OCI-LY7 (cell line): ENCODE measurements around the gene RAB11B. TPM values are rescaled to one million over a fixed set of nuclear protein-coding genes. Genes with fewer than 3 reads are reported as not detected.
"Not testable (repeated sequence)": the region's sequence is repeated elsewhere in the genome, so short reads cannot be mapped to it uniquely, and the experiment has no call there.

Experiments
- BruUV-seq: library from RNA; stranded (reverse); fragments of 400-500 nt; replicated peaks from 2 replicates; lab custom pipeline; 2021; lab: Mats Ljungman, UMichigan
- CTCF ChIA-PET: fragments of 300-600 bp; sonication (Branson Sonifier 250); formaldehyde crosslinking; loops from one replicate; lab custom pipeline; 2022; ENCODE audit warnings: antibody characterized with exemption; ENCODE audit not compliant: unreplicated experiment; lab: Charles Lee
- POLR2A ChIA-PET: fragments of 300-600 bp; sonication (Branson Sonifier 250); formaldehyde crosslinking; loops from one replicate; lab custom pipeline; 2022; ENCODE audit warnings: antibody characterized with exemption; lab: Charles Lee
- DNase-seq: peaks from one replicate; pipeline ENCODE4 v3.0.0-alpha.2; 2015; ENCODE audit warnings: low spot score
- H2AFZ ChIP-seq: fragments of 200-600 bp; sonication (generic), shearing (Covaris generic); 2 replicates; pipeline ENCODE4 v1.6.1; 2014; ENCODE audit warnings: mild to moderate bottlenecking, antibody characterized with exemption, low read length, moderate library complexity
- H3K27ac ChIP-seq: fragments of 200-600 bp; sonication (generic); 2 replicates; pipeline ENCODE4 v1.5.1; 2014; ENCODE audit warnings: mixed run types, low read depth, mild to moderate bottlenecking, moderate library complexity, low read length, inconsistent platforms; ENCODE audit not compliant: poor library complexity, severe bottlenecking
- H3K36me3 ChIP-seq: fragments of 200-600 bp; sonication (generic); 2 replicates; pipeline ENCODE4 v1.6.1; 2014; ENCODE audit warnings: mild to moderate bottlenecking, antibody characterized with exemption, low read length, moderate library complexity, mixed read lengths; ENCODE audit not compliant: insufficient read depth
- H3K4me1 ChIP-seq: fragments of 200-600 bp; sonication (generic); 2 replicates; pipeline ENCODE4 v1.5.1; 2014; ENCODE audit warnings: mild to moderate bottlenecking, low read length; ENCODE audit not compliant: insufficient read depth, poor library complexity, severe bottlenecking
- H3K4me2 ChIP-seq: fragments of 200-600 bp; sonication (generic); 2 replicates; pipeline ENCODE4 v1.6.1; 2014; ENCODE audit warnings: mild to moderate bottlenecking, low read length
- H3K4me3 ChIP-seq: fragments of 200-600 bp; sonication (generic); 2 replicates; pipeline ENCODE4 v1.5.1; 2014; ENCODE audit warnings: mild to moderate bottlenecking, low read depth, low read length; ENCODE audit not compliant: poor library complexity, severe bottlenecking
- H3K79me2 ChIP-seq: fragments of 200-600 bp; sonication (generic); 2 replicates; pipeline ENCODE4 v1.6.1; 2016; ENCODE audit warnings: low read depth, mild to moderate bottlenecking, low read length, moderate library complexity, mixed read lengths; ENCODE audit not compliant: insufficient read depth
- H3K9me2 ChIP-seq: fragments of 200-600 bp; sonication (generic); 2 replicates; pipeline ENCODE4 v1.6.1; 2016; ENCODE audit warnings: mild to moderate bottlenecking, low read length, mixed read lengths; ENCODE audit not compliant: insufficient read depth
- H3K9me3 ChIP-seq: fragments of 200-600 bp; sonication (generic); 2 replicates; pipeline ENCODE4 v1.6.1; 2014; ENCODE audit warnings: mild to moderate bottlenecking, mixed run types, low read length, mixed read lengths
- H4K20me1 ChIP-seq: fragments of 200-600 bp; sonication (generic); 2 replicates; pipeline ENCODE4 v1.6.1; 2014; ENCODE audit warnings: mild to moderate bottlenecking, antibody characterized with exemption, low read length, moderate library complexity, mixed read lengths; ENCODE audit not compliant: insufficient read depth
- CTCF ChIP-seq: fragments of 200-600 bp; sonication (generic); conservative IDR thresholded peaks from 2 replicates; pipeline ENCODE4 v1.5.1; 2014; ENCODE audit warnings: mild to moderate bottlenecking, antibody characterized with exemption, low read length, moderate library complexity, mixed read lengths
- EZH2phosphoT487 ChIP-seq: fragments of 200-600 bp; sonication (generic); IDR thresholded peaks from 2 replicates; pipeline ENCODE4 v1.6.1; 2018; ENCODE audit warnings: low read depth, borderline replicate concordance, mild to moderate bottlenecking, mixed run types, antibody characterized with exemption, low read length, moderate library complexity, mixed read lengths
- intact Hi-C: fragments of 100-400 bp; cut with micrococcal nuclease; formaldehyde crosslinking; loops from one replicate; pipeline ENCODE4 v1.10.0; 2022; ENCODE audit not compliant: unreplicated experiment
- total RNA-seq, 2 experiments: library from RNA; depleted of rRNA in 1 of 2; stranded (reverse); fragments of >200 nt in 1 of 2; shearing (Covaris generic) in 1 of 2; gene quantifications; 2 replicates each; pipeline ENCODE4 v1.2.3, GENCODE V29; 2014 to 2022

Gene RAB11B
- total RNA-seq, 2 experiments from 2014 or later: 24.5 to 84.9 TPM

GRCh38 chr19:8377598-8377997, 12.6 kb upstream of the RAB11B start:
- Histone ChIP-seq H3K4me2 (no peak overlapping the region), H3K9me2 (no peaks in the 10 kb centered on the region), H3K27ac (no peak overlapping the region), H3K79me2 (no peaks in the 10 kb centered on the region), H3K4me3 (no peak overlapping the region), H3K36me3 (no peaks in the 10 kb centered on the region), H2AFZ (no peak overlapping the region), H4K20me1 (no peaks in the 10 kb centered on the region), H3K4me1 (no peaks in the 10 kb centered on the region), H3K9me3 (no peaks in the 10 kb centered on the region)
- intact Hi-C loops: no loop called here
- no peak for DNase-seq
- BruUV-seq: no TSS peak
- ChIA-PET CTCF (interaction anchor here (0.6 kb wide), 1 partner anchor 204 kb away, joined by 4 read pairs; no protein-coding TSS in a partner anchor), POLR2A (no interaction called here)
- no peak for TF ChIP-seq EZH2phosphoT487
- TF ChIP-seq CTCF: no peak

GRCh38 chr19:8379156-8379891, 10.8 kb upstream of the RAB11B start:
- ChIA-PET CTCF (interaction anchor here (1.0 kb wide), 1 partner anchor 25 kb away, joined by 3 read pairs; no protein-coding TSS in a partner anchor), POLR2A (interaction anchor here (0.8 to 1.1 kb wide), 2 partner anchors 11 to 34 kb away, joined by 3 to 4 read pairs; partner anchors contain the start of genes MARCHF2 and RAB11B)
- H2AFZ ChIP-seq, BruUV-seq, H3K27ac ChIP-seq, H3K4me3 ChIP-seq, H3K9me3 ChIP-seq, H3K36me3 ChIP-seq, intact Hi-C loops, H4K20me1 ChIP-seq, DNase-seq, H3K79me2 ChIP-seq, H3K4me1 ChIP-seq, H3K4me2 ChIP-seq, H3K9me2 ChIP-seq: not testable (repeated sequence)

- H3K4me3 ChIP-seq, H4K20me1 ChIP-seq, intact Hi-C loops, H2AFZ ChIP-seq, BruUV-seq, H3K4me1 ChIP-seq, H3K36me3 ChIP-seq, DNase-seq, H3K4me2 ChIP-seq, H3K27ac ChIP-seq, H3K9me2 ChIP-seq, CTCF ChIA-PET, POLR2A ChIA-PET, H3K79me2 ChIP-seq: not testable (repeated sequence)
- peaks cover 11% of the 10 kb centered on the region; the same call in 1 of the 2 replicates for H3K9me3 ChIP-seq
These were observed 5.6 kb upstream of the RAB11B start for GRCh38 chr19:8384569-8384968.

GRCh38 chr19:8385103-8385502, 5.1 kb upstream of the RAB11B start:
- peaks cover 11% of the 10 kb centered on the region; the same call in 1 of the 2 replicates for H3K9me3 ChIP-seq
- H3K4me2 ChIP-seq, H3K36me3 ChIP-seq, H2AFZ ChIP-seq, H4K20me1 ChIP-seq, POLR2A ChIA-PET, H3K79me2 ChIP-seq, H3K4me1 ChIP-seq, H3K9me2 ChIP-seq, H3K4me3 ChIP-seq, BruUV-seq, intact Hi-C loops, CTCF ChIA-PET, H3K27ac ChIP-seq, DNase-seq: not testable (repeated sequence)

GRCh38 chr19:8385566-8385965, 4.6 kb upstream of the RAB11B start:
- POLR2A ChIA-PET, H4K20me1 ChIP-seq, H3K4me2 ChIP-seq, H3K4me1 ChIP-seq, H3K4me3 ChIP-seq, H3K79me2 ChIP-seq, H2AFZ ChIP-seq, intact Hi-C loops, H3K27ac ChIP-seq, DNase-seq, H3K9me2 ChIP-seq, BruUV-seq, H3K36me3 ChIP-seq, CTCF ChIA-PET: not testable (repeated sequence)
- H3K9me3 ChIP-seq: peaks cover 11% of the 10 kb centered on the region; the same call in 1 of the 2 replicates
